SW 1271 (cell line): ENCODE results near the gene OTOG.
"Not testable (repeated sequence)": the region's sequence is repeated elsewhere in the genome, so short reads cannot be mapped to it uniquely, and the experiment has no call there.

Source experiments
- DNase-seq, 2 experiments: peaks; one replicate each; lab custom pipeline; 2025; lab: John Stamatoyannopoulos, UW

The OTOG gene

DNA sequence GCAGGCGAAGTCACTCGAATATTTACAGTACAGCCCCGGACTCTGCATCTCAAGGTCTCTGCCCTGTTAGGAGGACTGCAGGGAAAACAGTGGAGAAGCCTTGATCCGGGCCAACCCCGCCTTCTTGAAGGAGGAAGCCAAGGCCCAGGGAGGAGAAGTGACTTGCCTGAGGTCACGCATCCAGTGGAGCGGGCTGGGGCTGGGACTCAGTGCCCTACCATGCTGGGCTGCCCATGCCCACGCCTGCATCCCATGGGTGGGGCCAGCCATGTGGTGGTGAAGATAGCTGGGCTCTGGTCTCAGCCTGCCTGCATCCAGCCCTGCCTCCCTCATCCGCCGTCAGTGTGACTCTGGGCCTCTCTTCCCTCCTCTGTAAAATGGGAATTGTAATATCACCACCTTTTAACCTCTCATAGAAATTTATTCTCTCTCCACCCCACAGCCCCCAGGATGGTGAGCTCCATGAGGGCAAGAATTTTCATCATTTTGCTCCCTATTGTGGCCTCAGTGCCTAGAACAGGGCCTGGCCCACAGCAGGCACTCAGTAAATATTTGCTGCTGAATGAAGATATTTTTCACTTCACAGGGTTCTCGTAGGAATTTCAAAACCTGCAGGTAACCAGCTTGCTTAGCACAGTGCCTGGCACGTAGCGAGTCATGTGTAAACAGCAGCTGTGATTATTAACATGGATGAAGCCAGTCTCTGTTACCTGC, 57.3 kb downstream of the OTOG start:
- DNase-seq, result no peak

GRCh38 chr11:17604915-17605233, 57.8 kb downstream of the OTOG start:
- DNase-seq, result no peak

GRCh38 chr11:17605651-17606122, 58.6 kb downstream of the OTOG start:
- DNase-seq, result no peak

DNA sequence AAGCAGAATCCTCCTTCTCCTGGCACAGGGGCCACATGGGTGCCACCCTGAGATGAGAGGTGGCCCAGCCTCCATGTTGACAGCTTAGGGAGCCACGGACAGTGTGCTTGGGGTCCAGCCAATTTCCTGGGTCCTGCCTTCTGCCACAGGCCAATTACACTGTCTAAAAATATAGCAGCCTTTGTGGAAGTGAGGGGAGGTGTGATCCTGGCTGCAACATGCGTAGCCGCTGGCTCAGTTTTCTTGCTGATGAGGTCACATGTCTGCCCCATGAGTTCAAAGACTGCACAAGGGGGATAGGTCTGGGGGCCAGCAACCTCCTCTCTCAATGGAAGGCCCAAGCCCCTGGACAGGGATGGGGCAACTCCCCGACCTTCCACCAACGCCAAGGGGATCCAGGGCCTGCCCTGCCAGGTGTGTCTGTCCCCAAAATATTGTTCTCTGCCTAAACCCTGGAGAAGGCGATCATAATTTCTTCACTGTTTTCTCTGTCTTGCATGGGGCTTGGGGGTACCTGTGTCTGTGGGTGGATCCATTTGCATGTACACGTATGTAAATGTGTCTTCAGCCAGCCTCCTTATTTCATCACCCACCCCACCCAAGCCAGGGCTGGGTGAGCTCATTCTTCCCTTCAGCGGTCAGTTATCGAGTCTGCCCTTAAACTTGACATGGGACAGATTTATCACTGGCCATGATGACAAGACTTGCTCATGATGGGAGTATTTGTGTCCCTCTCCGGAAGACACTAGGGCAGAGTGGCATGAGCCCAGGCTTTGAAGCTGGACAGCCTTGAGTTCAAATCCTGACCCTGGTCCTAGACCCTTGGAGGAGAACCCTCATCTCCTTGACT, 59.4 kb downstream of the OTOG start:
- DNase-seq, result no peak

- DNase-seq, result no peak
Measured at GRCh38 chr11:17607083-17607429, 60.0 kb downstream of the OTOG start.

- DNase-seq, result no peak
Measured at GRCh38 chr11:17607591-17608570, 60.8 kb downstream of the OTOG start.

DNA sequence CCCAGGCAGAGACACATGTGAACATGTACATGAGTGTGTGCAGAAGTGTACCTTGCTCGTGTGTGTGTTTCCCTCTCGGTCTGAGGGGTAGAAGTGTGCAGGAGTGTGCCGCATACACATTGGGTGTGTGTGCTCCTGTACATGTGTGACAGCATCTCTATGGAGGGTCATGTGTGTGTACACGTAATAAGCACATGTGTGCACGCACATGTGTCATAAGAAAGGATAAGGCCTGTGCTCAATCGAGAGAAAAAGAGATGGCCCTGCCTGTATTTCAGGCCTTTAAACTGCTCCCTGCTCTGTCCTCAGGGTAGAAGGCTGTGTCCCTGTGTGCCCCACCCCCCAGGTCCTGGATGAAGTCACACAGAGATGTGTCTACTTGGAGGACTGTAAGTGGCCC, 61.8 kb downstream of the OTOG start:
- no peak for DNase-seq

DNA sequence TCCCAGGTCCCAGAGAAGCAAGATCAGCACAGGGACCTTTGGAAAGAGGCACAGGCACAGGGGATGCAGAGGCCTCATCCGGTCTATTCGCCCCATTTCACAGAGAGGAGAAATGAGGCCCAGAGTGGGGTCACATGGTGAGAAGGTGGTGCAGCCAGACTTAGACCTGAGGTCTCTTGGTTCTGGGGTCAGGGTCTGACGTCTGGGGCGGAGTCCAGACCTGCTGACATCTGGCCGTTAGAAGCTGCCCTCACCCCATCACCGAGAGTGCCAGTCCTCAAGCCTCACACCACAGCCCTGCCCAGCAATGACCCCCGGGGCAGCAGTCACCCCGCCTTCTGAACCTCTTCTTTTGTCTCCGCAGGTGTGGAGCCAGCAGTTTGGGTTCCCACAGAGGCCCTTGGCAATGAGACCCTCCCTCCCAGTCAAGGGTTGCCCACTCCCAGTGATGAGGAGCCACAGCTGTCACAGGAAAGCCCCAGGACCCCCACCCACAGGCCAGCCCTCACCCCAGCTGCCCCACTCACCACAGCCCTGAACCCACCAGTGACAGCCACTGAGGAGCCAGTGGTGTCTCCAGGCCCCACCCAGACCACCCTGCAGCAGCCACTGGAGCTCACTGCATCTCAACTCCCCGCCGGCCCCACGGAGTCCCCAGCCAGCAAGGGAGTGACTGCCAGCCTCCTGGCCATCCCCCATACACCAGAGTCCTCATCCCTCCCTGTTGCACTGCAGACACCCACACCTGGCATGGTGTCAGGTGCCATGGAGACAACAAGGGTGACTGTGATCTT, 62.4 kb downstream of the OTOG start:
- no peak for DNase-seq

DNA sequence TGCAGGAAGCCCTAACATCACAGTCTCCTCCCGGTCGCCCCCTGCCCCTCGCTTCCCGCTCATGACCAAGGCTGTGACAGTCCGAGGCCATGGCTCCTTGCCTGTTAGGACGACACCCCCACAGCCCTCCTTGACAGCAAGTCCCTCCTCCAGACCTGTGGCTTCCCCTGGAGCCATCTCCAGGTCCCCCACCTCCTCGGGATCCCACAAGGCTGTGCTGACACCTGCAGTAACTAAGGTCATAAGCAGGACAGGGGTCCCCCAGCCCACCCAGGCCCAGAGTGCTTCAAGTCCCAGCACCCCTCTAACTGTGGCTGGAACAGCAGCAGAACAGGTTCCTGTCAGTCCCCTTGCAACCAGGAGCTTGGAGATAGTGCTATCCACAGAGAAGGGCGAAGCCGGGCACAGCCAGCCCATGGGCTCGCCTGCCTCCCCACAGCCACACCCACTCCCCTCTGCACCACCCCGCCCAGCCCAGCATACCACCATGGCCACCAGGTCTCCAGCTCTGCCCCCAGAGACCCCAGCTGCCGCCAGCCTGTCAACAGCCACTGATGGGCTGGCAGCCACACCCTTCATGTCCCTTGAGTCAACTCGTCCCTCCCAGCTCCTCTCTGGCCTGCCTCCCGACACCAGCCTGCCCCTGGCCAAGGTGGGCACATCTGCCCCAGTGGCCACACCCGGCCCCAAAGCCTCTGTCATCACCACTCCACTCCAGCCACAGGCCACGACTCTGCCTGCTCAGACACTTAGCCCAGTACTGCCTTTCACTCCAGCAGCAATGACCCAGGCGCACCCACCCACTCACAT, 63.2 kb downstream of the OTOG start:
- DNase-seq, result no peak

- DNase-seq, result no peak
Measured at GRCh38 chr11:17611049-17611448, 64.0 kb downstream of the OTOG start.

- DNase-seq, result no peak
Measured at GRCh38 chr11:17611503-17612220, 64.6 kb downstream of the OTOG start.

DNA sequence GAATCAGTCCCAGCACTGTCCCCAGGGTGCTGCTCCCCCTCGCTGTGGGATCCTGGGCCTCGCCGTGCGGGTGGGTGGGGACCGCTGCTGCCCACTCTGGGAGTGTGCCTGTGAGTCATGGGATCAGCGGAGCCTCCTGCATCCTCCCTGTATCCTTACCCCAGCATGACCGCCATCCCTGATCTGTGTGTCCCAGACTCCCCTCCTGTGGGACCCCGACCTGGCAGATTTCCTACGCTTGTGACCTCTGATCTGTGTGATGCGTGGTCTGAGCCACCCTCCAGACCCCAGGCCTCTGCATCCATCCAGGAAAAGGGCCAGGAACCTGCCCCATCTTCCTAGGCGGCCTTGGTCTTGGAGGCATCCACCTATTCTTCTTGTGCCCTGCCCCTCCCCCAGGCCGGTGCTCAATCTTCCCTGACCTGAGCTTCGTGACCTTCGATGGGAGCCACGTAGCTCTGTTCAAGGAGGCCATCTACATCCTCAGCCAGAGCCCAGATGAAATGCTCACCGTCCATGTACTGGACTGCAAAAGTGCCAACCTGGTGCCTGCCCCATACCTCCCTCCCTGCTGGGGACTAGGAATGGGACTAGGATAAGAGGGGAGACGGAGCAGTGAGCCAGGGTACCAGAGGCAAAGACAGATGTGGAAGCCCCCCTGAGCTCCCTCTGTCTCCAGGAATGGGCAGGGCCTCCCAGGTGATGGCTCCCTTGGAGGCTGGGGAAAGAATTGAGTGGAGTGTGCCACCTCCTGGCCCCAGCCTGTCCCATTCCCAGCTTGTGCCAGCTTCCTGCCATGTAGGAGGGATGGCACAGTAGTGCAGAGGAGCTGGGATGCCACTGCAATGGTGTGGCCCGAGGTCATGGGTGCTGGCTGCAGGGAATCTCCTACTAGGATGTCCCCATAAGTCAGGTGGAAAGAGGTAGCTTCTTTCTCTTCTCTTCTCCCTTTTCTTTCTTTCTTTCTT, 65.4 kb downstream of the OTOG start:
- no peak for DNase-seq

GRCh38 chr11:17613428-17613962, 66.4 kb downstream of the OTOG start:
- no peak for DNase-seq

DNA sequence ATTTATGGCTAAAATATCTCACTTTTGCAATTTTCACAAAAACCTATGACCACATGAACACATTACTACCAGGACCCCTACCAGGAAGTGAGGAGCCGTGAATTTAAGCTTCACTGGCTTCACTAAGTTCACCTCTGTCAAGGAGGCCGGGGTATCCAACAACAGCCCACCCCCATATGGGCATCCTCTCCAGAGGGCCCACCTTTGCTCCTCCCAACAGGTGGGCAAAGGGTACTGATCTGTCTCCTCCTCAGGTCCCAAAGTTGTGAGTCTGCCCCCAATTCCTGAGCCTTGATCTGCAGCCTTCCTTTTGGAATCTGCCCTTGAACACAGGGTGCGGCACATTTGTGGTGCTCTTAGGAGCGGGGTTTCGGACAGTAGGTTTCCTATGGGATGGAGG, 66.9 kb downstream of the OTOG start:
- no peak for DNase-seq

DNA sequence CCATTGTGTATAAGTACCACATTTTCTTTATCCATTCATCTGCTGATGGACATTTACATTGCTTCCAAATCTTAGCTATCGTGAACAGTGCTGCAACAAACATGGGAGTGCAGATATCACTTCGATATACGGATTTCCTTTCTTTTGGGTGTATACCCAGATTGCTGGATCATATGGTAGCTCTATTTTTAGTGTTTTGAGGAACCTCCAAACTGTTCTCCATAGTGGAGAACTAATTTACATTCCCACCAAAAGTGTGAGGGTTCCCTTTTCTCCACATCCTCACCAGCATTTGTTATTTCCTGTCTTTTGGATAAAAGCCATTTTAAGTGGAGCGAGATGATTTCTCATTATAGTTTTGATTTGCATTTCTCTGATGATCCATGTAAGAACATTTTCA, 75.7 kb downstream of the OTOG start:
- not testable (repeated sequence) for DNase-seq

DNA sequence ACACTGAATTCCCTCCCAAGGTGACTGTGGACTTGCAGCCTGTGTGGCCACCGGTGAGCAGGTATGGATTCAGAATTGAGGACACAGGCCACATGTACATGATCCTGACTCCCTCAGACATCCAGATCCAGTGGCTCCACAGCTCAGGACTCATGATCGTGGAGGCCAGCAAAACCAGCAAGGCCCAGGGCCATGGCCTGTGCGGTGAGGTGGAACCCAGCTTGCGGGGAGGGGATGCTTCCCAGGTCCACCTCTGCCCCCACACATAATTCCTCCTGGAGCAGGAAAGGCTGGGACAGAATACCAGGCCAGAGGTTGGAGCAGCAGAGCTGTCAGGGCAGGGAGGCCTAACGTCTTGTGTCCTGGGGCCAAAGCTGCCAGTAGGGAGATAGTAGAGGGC, 82.1 kb downstream of the OTOG start:
- no peak for DNase-seq

GRCh38 chr11:17630936-17631335, 83.9 kb downstream of the OTOG start:
- DNase-seq, result no peak

GRCh38 chr11:17631702-17632365, 84.8 kb downstream of the OTOG start:
- DNase-seq, result no peak
